Skin of body (tissue), 2 donors: ENCODE data around the gene NDC80. TPM values are rescaled to one million over a fixed set of nuclear protein-coding genes. Genes with fewer than 3 reads are reported as not detected.

Experiments used
- small RNA-seq: library from RNA; depleted of rRNA; stranded (forward); fragments of <200 nt; gene quantifications from one replicate; pipeline ENCODE3, GENCODE V24; 2014; ENCODE audit warnings: low replicate concordance
- total RNA-seq: library from RNA; depleted of rRNA; stranded (reverse); fragments of >200 nt; gene quantifications from one replicate; pipeline ENCODE4 v1.2.3, GENCODE V29; 2014

The NDC80 gene
- total RNA-seq, 1 donor from 2014 or later = 9.8 TPM

Small RNA genes lying within 50 kb of the gene (small RNA-seq; reads per million reads assigned to genes)
- not detected for gene RF00019
- gene RF01233 = not detected
- not detected for gene RNU6-340P

Other genes with a start within 250 kb of the NDC80 start
- 11.3 TPM for gene METTL4, start 52 bp upstream of the NDC80 start, total RNA-seq
- 156 TPM for gene SMCHD1, start 84.2 kb downstream of the NDC80 start, total RNA-seq